Activated CD4-positive, CD25-positive, alpha-beta regulatory T cell treated with anti-CD3 and anti-CD28 coated beads, Interleukin-2, amount 50 U/mL, for 16 hours (primary cell): ENCODE measurements around the gene WDR59.
"Not testable (repeated sequence)": the region's sequence is repeated elsewhere in the genome, so short reads cannot be mapped to it uniquely, and the experiment has no call there.

Experiments
- DNase-seq: peaks from one replicate; pipeline ENCODE4 v3.0.0-alpha.2; 2020; ENCODE audit warnings: low read depth, low spot score

The WDR59 gene

DNA sequence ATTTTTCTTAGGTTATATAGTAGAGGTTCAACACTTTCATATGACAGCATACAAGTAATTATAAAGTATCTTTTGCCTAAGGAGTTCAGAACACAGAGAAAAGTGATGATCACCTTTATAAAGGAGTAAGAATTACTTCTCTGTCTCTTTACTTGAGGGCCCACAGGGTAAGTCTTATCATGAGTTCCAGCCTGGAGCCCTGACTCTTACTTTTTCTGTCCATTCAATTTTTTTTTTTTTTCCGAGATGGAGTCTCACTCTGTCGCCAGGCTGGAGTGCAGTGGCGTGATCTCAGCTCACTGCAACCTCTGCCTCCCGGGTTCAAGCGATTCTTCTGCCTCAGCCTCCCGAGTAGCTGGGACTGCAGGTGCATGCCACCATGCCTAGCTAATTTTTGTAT is 28.2 kb upstream of the WDR59 start:
- not testable (repeated sequence) for DNase-seq

- DNase-seq, result no peak
Measured at GRCh38 chr16:75012380-75013081, 27.6 kb upstream of the WDR59 start.

DNA sequence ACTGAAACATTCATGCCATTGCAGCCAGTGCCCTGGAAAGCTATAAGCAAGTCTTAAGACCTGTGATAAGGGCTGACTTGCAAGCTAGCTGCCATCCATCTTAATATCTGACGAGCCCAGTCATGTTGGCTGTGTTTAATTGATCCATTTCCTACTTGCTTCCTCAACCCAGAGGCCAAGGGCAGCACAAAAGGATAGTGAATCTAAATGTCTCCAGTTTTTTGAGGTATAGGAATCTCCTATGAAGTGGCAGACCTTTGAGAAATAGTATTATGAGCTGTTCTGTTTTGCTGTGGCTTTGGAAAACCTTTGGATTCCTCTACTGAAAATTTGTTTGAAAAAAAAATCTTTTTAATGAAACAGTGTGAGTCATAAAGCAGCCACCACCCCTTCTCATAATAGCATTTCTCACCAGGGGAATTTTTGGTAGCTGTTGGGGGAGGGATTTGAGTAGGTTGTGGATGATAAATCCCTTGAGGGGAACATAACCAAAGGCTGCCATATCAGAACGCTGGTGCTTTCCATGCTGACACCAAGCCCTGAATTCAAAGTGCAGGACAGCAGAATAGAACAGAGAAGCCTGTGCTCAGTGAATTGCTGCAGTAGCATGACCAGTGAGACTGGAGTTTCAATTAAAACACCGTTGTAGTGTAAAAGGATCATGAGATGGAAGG is 26.8 kb upstream of the WDR59 start:
- DNase-seq, result peak; percentile 15

DNA sequence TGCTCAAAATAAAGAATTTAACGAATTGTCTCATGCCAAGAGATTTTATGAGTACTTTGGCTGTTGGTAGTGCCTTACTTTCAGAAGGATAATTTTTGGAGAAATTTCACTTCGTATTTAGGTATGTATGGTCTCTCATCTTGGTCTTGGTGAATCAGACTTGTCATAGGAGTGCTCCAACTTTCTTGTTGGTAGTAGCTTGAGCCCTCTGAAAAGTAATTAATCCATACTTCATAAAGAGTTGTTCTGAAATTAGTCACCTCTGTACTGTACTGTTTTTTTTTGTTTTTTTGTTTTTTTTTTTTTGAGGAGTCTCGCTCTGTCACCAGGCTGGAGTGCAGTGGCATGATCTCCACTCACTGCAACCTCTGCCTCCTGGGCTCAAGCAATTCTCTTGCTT is 25.5 kb upstream of the WDR59 start:
- no peak for DNase-seq

DNA sequence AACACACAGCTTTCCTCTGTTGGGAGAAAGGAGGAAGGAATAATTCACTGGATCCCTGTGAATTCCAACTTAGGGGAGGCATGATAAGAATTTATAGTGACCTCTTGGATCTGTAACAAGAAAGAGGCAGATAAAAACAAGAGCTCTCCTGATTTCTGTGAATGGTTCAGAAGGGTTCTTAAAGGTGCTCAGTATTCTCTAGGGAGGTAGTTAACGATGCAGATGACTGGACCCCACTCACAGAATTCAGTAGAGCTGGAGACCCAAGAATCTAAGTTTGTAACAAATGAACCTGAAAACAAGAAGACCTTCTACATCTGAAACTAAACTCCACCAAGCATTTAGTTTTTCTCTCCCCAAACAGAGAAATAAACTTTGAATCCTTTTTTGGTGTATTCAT is 22.5 kb upstream of the WDR59 start:
- DNase-seq, result no peak

GRCh38 chr16:75005697-75006096 is 20.8 kb upstream of the WDR59 start:
- DNase-seq, result no peak

GRCh38 chr16:75004460-75004859 is 19.5 kb upstream of the WDR59 start:
- DNase-seq, result no peak

GRCh38 chr16:75003931-75004330 is 19.0 kb upstream of the WDR59 start:
- DNase-seq, result no peak

GRCh38 chr16:75002474-75002873 is 17.6 kb upstream of the WDR59 start:
- DNase-seq, result no peak

- DNase-seq, result no peak
Measured at GRCh38 chr16:75000481-75001081, 15.7 kb upstream of the WDR59 start.

DNA sequence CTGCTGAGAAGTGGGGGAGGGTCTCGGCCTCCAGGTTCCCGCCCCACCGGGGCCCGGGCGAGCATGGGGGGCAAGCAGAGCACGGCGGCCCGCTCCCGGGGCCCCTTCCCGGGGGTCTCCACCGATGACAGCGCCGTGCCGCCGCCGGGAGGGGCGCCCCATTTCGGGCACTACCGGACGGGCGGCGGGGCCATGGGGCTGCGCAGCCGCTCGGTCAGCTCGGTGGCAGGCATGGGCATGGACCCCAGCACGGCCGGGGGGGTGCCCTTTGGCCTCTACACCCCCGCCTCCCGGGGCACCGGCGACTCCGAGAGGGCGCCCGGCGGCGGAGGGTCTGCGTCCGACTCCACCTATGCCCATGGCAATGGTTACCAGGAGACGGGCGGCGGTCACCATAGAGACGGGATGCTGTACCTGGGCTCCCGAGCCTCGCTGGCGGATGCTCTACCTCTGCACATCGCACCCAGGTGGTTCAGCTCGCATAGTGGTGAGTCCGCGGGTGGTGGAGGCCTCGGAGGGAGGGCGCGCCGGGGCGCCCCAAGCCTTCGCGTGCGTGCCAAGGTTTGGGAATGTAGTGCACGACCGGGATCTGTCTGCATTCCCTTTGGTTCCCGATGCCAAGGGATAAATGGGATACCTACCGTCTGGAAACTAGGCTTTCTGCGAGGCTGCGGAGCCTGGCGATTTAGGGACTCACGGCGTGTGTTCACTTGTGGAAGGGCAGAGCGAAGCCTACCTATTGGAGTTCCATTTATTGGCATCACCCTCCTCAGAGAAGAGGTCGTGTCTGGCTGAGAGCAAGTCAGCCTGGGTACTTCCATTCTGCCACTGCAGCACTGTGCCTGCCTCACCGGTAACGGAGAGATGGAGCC is 14.9 kb upstream of the WDR59 start:
- peak; percentile 31 for DNase-seq

DNA sequence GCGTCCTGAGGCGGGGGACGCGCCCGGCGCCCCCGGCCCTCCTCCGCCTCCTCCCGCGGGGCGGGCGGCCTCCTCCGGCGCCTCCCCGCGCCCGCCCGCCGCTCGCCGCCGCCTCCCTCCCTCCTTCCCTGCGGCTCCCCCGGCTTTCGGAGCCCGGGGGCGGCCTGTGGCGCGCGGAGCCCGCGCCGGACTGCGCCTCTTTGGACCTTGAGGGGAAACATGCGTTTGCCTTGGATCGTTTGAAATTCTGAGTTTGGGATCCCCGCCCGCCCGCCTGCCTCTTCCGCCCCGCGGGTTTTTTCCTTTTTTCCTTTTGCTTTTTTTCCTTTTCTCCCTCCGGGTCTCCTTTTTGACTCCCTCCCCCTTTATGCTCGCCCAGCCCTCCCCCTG is 14.3 kb upstream of the WDR59 start:
- DNase-seq, result no peak

- peak; percentile 63 for DNase-seq
Measured at GRCh38 chr16:74998481-74999218, 13.7 kb upstream of the WDR59 start, which contains the start of gene ZNRF1. Gene ZNRF1, plus strand, starts transcription at chr16:74999024. Its CDS starts 648 bp downstream, at chr16:74999672.

DNA sequence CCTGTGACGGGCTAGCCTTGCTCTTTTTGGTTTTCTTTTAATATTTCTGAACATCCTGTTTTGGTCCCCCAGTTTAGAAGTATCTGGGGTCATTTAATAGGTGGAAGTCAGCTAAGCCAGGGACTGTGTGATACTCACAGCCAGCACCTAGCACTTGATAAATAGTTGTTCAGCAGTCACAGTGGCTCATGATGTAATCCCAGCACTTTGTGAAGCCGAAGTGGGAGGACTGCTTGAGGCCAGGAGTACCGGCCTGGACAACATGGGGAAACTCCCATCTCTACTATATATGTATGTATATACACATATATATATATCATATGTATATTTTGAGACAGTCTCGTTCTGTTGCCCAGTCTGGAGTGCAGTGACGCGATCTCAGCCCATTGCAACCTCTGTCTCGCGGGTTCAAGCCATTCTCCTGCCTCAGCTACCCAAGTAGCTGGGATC is 12.1 kb upstream of the WDR59 start:
- DNase-seq, result no peak

DNA sequence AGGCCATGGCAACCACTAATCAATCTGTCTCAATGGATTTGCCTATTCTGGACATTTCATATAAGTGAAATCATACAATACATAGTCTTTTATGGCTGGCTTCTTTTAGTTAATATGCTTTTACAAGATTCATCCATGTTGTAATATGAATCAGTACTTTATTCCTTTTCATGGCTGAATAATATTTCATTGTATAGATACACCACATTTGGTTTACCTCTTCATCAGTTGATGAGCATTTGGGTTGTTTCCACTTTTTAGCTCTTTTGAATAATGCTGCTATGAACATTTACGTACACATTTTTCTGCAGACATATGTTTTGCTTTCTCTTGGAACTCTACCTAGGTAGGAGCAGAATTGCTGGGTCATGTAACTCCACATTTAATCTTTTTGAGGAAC is 11.1 kb upstream of the WDR59 start:
- no peak for DNase-seq

DNA sequence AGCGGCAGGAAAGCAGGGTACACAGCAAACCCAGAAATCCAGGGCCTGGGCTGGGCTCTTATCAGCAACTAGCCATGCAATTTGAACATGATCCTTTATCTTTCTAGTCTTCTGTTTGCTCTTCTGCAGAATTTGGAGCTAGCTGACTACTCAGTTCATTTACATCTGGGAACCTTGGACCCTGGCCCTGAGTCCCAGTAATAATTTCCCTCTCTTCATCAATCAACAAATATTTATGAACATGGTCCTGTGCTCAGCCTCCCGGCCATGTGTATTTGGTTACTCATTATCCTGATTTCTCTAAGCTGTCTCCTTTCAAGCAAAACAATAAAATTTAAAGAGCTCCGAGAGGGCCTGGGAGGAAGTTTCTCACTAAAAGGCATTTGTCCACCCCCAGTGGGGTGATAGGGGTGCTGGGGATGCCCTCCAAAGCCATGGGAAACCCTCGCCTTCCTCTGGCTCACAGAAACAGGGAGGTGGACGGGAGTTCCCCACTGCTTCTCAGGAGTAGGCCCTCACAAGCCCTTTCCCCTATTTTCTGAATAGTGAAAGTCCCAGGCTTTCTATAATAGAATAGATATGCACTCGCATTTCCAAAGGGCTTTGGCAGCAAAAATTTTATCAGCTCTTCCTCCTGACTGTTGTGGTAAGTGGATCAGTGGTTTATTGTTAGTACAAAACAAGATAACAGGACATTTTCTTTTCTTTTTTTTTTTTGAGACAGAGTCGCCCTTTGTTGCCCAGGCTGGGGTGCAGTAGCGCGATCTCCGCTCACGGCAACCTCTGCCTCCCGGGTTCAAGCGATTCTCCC is 6.9 kb upstream of the WDR59 start:
- DNase-seq, result no peak

DNA sequence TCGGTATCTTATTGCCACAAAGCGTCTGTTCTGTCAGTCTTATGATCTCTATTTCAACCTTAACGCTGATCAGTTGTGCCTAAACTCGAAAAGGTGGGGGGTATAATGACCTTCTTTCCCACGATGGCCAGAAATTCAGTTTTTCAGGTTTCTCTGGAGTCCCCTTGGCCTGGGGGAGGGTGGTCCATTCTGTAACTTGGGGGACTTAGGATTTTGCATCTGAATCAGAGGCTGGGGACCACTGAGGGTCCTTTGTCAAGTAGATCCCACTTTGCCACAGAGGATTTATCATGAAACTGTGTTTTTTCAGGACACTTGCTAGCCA is 6.3 kb upstream of the WDR59 start:
- no peak for DNase-seq

DNA sequence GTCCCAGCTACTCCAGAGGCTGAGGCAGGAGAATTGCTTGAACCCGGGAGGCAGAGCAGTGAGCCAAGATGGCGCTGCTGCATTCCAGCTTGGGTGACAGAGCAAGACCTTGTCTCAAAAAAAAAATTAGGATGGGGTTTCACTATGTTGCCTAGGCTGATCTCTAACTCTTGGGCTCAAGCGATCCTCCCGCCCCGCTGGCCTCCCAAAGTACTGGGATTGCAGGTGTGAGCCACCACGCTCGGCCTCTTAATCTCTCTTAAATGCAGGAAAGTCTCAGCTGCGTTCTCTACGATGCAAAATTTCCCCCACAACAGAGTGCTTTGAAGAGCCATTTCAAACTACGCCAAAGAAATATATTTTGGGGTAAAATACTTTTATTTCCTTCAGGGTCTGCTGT is 5.9 kb upstream of the WDR59 start:
- no peak for DNase-seq

GRCh38 chr16:74989864-74990263 is 4.9 kb upstream of the WDR59 start:
- not testable (repeated sequence) for DNase-seq

GRCh38 chr16:74987027-74987681 is 2.2 kb upstream of the WDR59 start:
- DNase-seq, result no peak
